ENCODE data around the gene ZNF230.

Gene ZNF230

DNA sequence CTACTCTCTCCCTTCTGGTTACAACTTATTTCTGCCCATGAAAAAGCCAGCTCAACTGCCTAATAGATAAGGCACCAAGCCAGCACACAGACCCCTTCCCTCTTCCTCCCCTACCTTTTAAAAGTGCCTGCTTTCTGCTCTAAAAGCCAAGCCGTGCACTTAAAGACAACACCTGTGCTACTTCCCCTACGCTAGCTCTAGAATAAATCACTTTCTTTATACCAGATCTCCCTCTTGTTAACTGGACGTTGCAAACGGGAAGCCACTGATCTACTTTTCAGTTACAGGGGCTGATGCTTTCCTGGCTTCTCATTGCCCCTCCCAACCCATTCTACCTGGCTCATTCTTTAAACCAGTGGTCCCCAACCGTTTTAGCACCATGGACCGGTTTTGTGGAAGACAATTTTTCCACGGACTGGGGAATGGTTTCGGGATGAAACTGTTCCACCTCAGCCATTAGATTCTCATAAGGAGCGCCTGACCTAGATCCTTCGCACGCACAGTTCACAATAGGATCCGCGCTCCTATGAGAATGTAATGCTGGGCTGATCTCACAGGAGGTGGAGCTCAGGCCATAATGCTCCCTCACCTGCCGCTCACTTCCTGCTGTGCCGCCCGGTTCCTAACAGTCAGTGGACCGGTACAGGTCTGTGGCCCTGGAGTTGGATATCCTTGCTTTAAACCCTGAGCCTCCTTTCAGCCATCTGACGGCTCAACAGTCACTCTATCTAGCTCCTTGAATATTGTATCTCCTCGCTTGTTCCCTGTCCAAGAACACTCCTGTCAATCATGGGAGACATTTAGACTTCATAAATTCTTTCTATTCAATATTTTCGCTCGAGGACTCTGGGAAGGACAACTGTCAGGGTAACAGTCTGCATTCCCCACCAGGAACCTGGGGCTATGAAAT, 48.2 kb downstream of the ZNF230 start:
- DNase-seq, result peak; percentile 52

DNA sequence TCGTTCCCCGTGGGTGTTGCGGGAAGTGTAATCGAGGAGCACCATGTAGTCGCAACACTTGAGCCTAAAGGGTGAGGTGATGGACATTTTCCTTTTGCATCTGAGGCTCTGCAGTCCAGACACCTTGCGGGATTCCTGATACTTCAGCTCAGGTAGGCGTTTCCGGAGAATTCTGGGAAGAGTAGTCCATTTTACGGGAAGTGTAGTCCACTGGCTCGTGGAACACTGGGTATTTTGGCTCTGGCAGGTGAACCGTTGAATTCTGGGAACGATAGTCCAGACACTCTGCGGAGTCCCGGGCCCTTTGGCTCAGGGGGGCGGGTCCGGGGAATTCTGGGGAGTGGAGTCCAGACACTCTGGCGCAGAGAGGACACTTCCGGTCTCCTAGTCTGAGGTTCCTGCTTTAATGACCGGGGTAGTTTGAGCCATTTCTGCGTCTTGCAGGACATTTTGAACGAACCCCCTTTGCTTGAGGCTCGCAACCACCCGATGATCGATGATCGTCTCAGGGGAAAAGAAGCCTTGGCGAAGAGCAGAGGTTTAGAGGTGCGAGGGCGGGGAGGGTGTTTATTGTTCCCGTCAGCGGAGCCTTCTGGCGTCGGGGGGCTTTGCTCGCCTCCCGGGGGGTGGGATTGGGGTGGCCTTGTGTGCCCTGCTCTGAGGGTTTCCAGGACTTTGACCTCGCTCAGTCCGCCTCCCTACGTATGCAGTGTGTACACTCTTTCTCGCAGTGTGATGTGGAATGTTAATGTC, 49.1 kb downstream of the ZNF230 start, which contains the start of gene ZNF223:
TSS of gene ZNF223 (plus strand) at position 387 of the 753 bp plus-strand sequence. CDS start 3,141 bp downstream, outside the sequence.
- DNase-seq, result peak; percentile 96

DNA sequence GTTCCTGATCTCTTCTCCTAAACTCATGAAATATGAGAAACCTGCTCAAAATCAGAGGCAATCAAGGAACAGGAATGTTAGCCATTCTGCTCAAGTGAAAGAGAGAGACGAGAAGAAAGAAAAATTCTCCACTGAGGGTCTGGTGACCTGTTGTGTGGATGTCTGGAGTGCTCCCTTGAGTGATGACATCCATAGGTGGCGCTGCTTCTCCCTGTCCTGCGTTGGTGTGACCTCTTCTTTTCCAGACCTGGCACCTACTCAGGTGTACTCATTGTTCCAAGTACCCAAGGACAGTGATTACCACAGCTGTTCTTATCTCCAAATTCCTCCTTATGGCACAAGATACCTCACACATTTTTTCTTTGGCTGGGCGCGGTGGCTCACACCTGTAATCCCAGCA, 53.1 kb downstream of the ZNF230 start:
- DNase-seq, result no peak

DNA sequence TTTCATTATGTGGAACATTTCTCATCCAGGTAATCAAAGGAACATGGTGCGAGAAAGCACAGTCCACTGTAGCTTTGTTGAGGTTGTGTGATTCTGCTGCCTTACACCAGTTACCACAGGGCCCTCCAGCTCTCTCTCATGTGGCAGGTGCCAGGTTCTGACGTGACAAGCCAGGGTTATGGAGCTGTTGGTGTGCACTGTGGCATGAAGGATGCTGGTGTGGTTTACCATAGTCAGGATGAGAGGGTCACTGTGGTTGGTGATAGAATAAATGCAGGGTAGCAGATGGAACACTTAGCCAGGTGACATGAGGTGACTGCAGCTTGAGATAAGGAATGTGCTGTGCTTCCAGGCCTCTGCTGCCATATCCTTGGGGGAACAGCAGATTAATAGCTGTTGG, 56.5 kb downstream of the ZNF230 start:
- no peak for DNase-seq

DNA sequence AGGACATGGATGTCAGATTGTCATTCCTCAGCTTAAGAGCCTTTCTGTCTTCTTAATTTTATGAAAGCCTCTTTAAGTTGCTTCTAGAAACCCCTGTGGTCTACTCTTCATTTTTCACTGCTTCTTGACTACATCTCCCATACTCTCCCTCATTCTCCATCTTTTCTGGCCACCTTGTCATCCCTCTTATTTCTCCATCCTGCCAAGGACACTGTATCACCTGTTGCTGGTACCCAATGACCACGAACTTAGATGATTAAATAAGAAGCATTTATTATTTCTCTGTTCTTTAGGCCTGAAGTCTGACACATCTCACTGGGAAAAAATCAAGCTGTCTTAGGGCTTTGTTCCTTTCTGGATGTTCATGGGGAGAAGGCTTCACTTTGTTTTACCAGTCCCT, 58.3 kb downstream of the ZNF230 start:
- DNase-seq, result no peak
